Testis (tissue), 3 donors: Measurements from ENCODE around the gene TSHZ1. TPM values are rescaled to one million over a fixed set of nuclear protein-coding genes. Genes with fewer than 3 reads are reported as not detected.
A peak's percentile ranks its signal among the peaks of the same experiment; 100 is the strongest.

Experiments used
- DNase-seq: peaks from one replicate; pipeline ENCODE4 v3.0.0-alpha.2; 2019
- H3K27ac ChIP-seq, 2 donors: fragments of 200-600 bp; sonication (generic); one replicate each; pipeline ENCODE4 v1.5.1; 2019
- H3K27me3 ChIP-seq: fragments of 200-600 bp; sonication (generic); one replicate; pipeline ENCODE4 v1.5.1; 2019
- H3K36me3 ChIP-seq: fragments of 200-600 bp; sonication (generic); one replicate; pipeline ENCODE4 v1.5.1; 2017; ENCODE audit warnings: low read depth; ENCODE audit errors: missing control alignments
- H3K4me1 ChIP-seq: fragments of 200-600 bp; sonication (generic); one replicate; pipeline ENCODE4 v1.5.1; 2019
- H3K4me3 ChIP-seq, 2 donors: fragments of 200-600 bp; sonication (generic); one replicate each; pipeline ENCODE4 v1.5.1; 2017 to 2019
- H3K9me3 ChIP-seq: fragments of 200-600 bp; sonication (generic); one replicate; pipeline ENCODE4 v1.5.1; 2017
- POLR2A ChIP-seq: fragments of 450-650 bp; IDR thresholded peaks from one replicate; pipeline ENCODE4 v1.6.1; 2017; ENCODE audit warnings: antibody characterized with exemption, mild to moderate bottlenecking, moderate library complexity
- WGBS, 2 donors: methylation state at CpG; one replicate each; pipeline ENCODE4 v1.1.5; 2018; 5-methylcytosine and 5-hydroxymethylcytosine counted together
- intact Hi-C: fragments of 100-400 bp; cut with DNase I; formaldehyde crosslinking; loops from one replicate; pipeline ENCODE4 v1.15.1; 2023; ENCODE audit warnings: low total_unique reads
- polyA plus RNA-seq: library from polyadenylated mRNA; stranded (reverse); fragments of 350-450 nt; fragmentation: Illumina TruSeq; extraction: RNeasy Lipid Tissue Mini Kit (QIAGEN cat#74804); gene quantifications from one replicate; pipeline ENCODE4 v1.2.3, GENCODE V29; 2014; ENCODE audit warnings: low read depth, low replicate concordance; ENCODE audit not compliant: insufficient read depth
- total RNA-seq, 2 donors: library from RNA; depleted of rRNA; stranded (reverse); fragments of >200 nt; gene quantifications; one replicate each; pipeline ENCODE4 v1.2.3, GENCODE V29; 2016
- TF ChIP-seq, protein P1 (sequence below), 3 experiments: fragments of 450-650 bp in 2 of 3; fragments of 200-600 bp in 1 of 3; sonication (generic) in 1 of 3; IDR thresholded peaks; one replicate each; pipeline ENCODE4 v1.5.1; 2016 to 2019; ENCODE audit warnings: antibody characterized with exemption in 3 of 3, mild to moderate bottlenecking in 2 of 3, moderate library complexity in 1 of 3

Gene TSHZ1
- total and polyA plus RNA-seq, 3 donors from 2014 or later, result 12.8 to 36.2 (median 18.4) TPM

DNA sequence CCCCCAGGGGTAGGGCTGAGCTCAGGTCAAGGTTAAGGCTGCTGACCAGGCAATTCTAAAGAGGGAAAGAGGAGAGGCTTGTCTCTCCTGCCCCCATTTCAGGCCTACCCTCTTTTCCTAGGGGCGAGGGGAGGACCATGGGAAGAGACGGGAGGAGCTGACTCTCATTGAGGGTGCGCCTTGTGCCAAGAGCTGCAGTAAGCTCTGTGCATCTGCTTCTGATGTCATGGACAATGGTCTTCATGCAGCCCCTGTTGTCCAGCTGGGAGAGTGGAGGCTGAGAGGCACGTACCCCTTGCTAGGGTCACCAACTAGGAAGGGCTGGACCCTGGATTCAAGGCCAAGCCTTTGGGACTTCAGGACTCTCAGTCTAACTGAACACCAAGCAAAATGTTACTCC is 46.9 kb upstream of the TSHZ1 start:
- WGBS, 2 donors, result 94 to 95% methylated on average over 4 of the region's 4 CpGs
- Histone ChIP-seq H3K9me3 (no peaks in the 10 kb centered on the region), H3K27ac (no peak overlapping the region), H3K4me1 (no peaks in the 10 kb centered on the region), H3K36me3 (no peaks in the 10 kb centered on the region), H3K4me3 (no peak overlapping the region), H3K27me3 (no peaks in the 10 kb centered on the region)
- TF ChIP-seq, protein P1, sequence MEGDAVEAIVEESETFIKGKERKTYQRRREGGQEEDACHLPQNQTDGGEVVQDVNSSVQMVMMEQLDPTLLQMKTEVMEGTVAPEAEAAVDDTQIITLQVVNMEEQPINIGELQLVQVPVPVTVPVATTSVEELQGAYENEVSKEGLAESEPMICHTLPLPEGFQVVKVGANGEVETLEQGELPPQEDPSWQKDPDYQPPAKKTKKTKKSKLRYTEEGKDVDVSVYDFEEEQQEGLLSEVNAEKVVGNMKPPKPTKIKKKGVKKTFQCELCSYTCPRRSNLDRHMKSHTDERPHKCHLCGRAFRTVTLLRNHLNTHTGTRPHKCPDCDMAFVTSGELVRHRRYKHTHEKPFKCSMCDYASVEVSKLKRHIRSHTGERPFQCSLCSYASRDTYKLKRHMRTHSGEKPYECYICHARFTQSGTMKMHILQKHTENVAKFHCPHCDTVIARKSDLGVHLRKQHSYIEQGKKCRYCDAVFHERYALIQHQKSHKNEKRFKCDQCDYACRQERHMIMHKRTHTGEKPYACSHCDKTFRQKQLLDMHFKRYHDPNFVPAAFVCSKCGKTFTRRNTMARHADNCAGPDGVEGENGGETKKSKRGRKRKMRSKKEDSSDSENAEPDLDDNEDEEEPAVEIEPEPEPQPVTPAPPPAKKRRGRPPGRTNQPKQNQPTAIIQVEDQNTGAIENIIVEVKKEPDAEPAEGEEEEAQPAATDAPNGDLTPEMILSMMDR (IDR thresholded peaks at IDR 0.05), result no peak
- DNase-seq, result no peak
- intact Hi-C loops, result no loop called here

DNA sequence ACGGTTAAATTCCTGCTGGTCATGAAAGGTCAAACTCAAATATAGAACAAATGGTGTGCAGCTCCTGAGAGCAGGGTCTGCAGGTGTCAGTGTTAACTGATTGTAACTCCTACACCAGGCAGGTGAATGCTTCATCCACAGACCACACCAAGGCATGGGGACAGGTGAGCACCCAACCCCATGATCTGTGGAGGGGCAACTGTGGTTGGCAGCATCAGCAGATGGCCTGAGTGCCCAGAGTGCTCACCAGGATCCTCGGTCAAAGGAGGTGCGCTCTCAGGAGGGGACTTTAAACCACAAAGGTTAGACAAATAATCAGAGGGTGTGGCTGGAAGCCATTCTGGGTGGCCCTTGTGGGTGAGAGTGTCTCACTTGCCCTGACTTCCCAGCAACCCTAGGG is 46.1 kb upstream of the TSHZ1 start:
- no peak for DNase-seq
- 77 to 89% methylated on average over 2 to 3 of the region's 3 CpGs for WGBS, 2 donors
- H3K4me3 ChIP-seq, result no peak overlapping the region
- H3K27me3 ChIP-seq, result no peaks in the 10 kb centered on the region
- H3K4me1 ChIP-seq, result no peaks in the 10 kb centered on the region
- intact Hi-C loops, result no loop called here
- no peak overlapping the region for H3K27ac ChIP-seq
- H3K9me3 ChIP-seq, result no peaks in the 10 kb centered on the region
- TF ChIP-seq, protein P1 (IDR thresholded peaks at IDR 0.05), result no peak
- no peak for TF ChIP-seq POLR2A
- no peaks in the 10 kb centered on the region for H3K36me3 ChIP-seq

DNA sequence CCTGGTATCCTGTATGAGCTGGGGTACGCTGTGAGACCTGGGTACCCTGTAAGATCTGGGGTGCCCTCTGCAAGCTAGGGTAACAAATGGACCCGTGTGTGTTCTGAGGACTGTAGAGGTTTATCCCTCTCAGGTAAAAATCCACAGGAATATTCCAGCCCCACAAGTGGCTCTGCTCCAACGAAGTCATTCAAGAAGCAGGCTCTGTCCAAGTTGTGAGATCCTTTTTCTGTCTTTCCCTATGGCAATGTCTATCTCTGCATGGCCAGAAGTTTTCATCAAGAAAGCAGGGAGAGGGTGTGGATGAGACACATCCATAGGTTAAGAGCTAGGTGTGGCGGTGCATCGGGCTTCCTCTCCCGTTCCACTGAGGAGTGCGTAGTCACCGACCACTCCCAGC is 44.7 kb upstream of the TSHZ1 start:
- Histone ChIP-seq H3K4me1 (no peaks in the 10 kb centered on the region), H3K27me3 (no peaks in the 10 kb centered on the region), H3K36me3 (no peaks in the 10 kb centered on the region), H3K27ac (no peak overlapping the region), H3K9me3 (no peaks in the 10 kb centered on the region), H3K4me3 (no peak overlapping the region)
- no peak for DNase-seq
- 82 to 94% methylated on average over 8 of the region's 8 CpGs for WGBS, 2 donors
- TF ChIP-seq, protein P1 (IDR thresholded peaks at IDR 0.05), result no peak
- TF ChIP-seq POLR2A, result no peak
- intact Hi-C loops, result no loop called here

DNA sequence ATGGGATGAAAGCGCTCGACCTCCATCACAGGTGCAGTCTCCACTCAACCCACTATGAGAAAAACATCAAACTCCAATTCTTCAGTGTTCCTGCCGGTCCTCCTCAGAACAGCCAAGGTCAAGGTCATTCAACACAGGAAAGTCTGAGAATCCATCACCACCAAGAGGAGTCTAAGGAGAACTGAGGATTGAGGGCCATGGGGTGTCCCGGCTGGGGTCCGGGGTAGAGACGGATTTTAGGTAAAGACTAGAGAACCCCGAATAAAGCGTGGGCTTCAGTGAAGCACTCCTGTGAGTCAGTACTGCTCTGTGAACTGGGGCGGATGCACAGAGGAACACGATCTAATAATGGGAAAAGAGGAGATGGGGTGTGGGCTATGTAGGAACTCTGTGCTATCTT is 43.5 kb upstream of the TSHZ1 start:
- no peaks in the 10 kb centered on the region for H3K4me1 ChIP-seq
- no peak overlapping the region for H3K27ac ChIP-seq
- WGBS, 2 donors, result 79 to 85% methylated on average over 10 of the region's 10 CpGs
- intact Hi-C loops, result no loop called here
- no peak for DNase-seq
- no peak overlapping the region for H3K4me3 ChIP-seq
- no peaks in the 10 kb centered on the region for H3K36me3 ChIP-seq
- TF ChIP-seq, protein P1 (IDR thresholded peaks at IDR 0.05), result no peak
- TF ChIP-seq POLR2A, result no peak
- no peaks in the 10 kb centered on the region for H3K9me3 ChIP-seq
- H3K27me3 ChIP-seq, result no peaks in the 10 kb centered on the region

DNA sequence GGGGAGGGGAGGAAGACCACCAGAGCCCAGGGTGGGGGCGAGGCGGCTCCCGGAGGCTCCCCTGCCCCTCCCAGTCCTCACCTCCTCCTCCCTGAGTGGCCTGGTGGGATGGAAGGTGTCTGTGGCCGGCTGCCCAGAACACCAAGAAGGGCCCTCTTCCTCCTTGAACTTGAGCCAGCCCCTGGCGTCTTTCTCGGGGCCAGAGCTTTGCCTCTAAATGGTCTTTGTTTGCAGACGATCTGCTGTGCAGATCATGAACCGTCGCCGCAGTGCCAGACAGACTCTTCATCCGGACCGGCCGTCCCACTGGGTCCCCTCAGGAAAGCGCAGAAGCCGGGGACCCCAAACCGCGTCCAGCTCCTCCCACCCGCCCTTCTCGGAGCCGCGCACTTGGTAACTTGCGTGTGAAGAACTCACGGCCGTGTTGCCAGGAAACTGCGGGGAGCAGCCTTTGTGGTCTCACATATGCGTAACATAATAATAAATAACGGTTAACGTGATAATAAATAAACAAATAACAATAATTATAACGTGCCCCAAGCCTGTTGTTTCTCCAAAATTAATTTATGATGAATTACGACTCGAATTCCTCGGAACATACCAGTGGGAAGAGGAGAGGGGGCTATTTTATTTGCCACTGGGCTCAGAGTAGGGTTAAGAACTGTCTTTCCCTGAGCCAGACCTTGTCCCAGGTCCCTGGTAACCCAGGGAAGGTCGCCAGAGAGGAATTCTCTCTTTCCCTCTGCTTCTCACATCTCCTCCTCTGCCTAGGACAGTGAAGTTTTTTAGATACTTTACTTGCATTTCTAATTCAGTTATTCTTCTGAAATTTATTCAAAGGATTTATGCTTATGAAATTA is 42.6 kb upstream of the TSHZ1 start:
- no peak overlapping the region for H3K27ac ChIP-seq
- H3K4me3 ChIP-seq, result peak overlapping the region; percentile 19 to 42
- no peaks in the 10 kb centered on the region for H3K27me3 ChIP-seq
- intact Hi-C loops, result no loop called here
- no peak for TF ChIP-seq POLR2A
- TF ChIP-seq, protein P1 (IDR thresholded peaks at IDR 0.05), result no peak
- no peak for DNase-seq
- H3K36me3 ChIP-seq, result no peaks in the 10 kb centered on the region
- H3K4me1 ChIP-seq, result no peaks in the 10 kb centered on the region
- no peaks in the 10 kb centered on the region for H3K9me3 ChIP-seq
- 42 to 69% methylated on average over 20 to 33 of the region's 33 CpGs for whole genome bisulfite sequencing, 2 donors
